SK-N-SH treated with all-trans-retinoic acid at 6 μM for 48 hours (cell line): ENCODE measurements around the gene NT5C.

Source experiments
- TOX ChIP-seq: fragments of 250-450 bp; sonication (Bioruptor Pico); IDR thresholded peaks from 2 replicates; pipeline ENCODE4 v1.8.0; 2021; ENCODE audit warnings: mild to moderate bottlenecking, moderate library complexity, borderline replicate concordance
- TF ChIP-seq, protein P1 (sequence below): fragments of 250-450 bp; sonication (Bioruptor Pico); IDR thresholded peaks from 2 replicates; pipeline ENCODE4 v1.5.1; 2020; ENCODE audit warnings: low read depth, mild to moderate bottlenecking, moderate library complexity
- TF ChIP-seq, protein P2 (sequence below): fragments of 250-450 bp; sonication (Bioruptor Pico); IDR thresholded peaks from 2 replicates; pipeline ENCODE4 v1.8.0; 2020; ENCODE audit warnings: mild to moderate bottlenecking, moderate library complexity, borderline replicate concordance

DNA sequence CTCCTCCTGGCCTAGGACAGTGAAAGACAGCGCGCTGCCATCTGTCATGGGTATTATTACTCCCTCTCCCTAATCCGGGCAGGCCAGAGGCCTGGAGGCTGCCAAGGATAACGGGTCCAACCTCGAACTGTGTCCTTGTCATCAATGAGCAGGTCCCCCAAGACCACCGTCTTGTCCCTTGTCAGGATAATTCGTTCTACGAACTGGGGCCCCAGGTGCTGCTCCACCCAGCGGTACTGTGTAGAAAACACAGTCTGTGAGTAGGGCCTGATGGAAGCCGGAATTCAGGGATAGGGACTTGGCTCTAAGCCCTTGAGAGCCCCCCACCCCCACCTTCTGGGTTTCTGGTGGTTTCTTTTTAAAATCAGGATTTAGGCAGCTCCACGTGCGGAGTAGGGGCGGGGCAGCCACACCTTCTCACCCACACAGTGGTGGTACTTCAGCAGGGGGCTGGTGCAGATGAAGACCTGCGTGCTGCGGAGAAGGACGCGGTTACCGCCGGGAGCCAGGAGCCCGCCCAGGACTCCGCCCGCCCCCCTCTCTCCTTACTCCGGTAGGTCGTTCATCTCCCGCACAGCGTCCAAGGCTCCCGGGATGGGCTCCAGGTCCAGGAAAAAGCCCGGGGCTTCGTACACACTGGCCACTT, 787 bp downstream of the NT5C start:
- TF ChIP-seq, protein P1, sequence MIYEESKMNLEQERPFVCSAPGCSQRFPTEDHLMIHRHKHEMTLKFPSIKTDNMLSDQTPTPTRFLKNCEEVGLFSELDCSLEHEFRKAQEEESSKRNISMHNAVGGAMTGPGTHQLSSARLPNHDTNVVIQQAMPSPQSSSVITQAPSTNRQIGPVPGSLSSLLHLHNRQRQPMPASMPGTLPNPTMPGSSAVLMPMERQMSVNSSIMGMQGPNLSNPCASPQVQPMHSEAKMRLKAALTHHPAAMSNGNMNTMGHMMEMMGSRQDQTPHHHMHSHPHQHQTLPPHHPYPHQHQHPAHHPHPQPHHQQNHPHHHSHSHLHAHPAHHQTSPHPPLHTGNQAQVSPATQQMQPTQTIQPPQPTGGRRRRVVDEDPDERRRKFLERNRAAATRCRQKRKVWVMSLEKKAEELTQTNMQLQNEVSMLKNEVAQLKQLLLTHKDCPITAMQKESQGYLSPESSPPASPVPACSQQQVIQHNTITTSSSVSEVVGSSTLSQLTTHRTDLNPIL (CRISPR knock-in tag): no peak
- TF ChIP-seq, protein P2, sequence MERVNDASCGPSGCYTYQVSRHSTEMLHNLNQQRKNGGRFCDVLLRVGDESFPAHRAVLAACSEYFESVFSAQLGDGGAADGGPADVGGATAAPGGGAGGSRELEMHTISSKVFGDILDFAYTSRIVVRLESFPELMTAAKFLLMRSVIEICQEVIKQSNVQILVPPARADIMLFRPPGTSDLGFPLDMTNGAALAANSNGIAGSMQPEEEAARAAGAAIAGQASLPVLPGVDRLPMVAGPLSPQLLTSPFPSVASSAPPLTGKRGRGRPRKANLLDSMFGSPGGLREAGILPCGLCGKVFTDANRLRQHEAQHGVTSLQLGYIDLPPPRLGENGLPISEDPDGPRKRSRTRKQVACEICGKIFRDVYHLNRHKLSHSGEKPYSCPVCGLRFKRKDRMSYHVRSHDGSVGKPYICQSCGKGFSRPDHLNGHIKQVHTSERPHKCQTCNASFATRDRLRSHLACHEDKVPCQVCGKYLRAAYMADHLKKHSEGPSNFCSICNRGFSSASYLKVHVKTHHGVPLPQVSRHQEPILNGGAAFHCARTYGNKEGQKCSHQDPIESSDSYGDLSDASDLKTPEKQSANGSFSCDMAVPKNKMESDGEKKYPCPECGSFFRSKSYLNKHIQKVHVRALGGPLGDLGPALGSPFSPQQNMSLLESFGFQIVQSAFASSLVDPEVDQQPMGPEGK: peak; percentile 49; the same call in 1 of the 2 replicates
- TF ChIP-seq TOX (CRISPR knock-in tag): no peak
